ES-I3 (cell line): ENCODE results near the gene LRRC57.
"Not testable (repeated sequence)": the region's sequence is repeated elsewhere in the genome, so short reads cannot be mapped to it uniquely, and the experiment has no call there.

ENCODE experiments used
- H3K36me3 ChIP-seq: 2 replicates; pipeline ENCODE4 v1.6.1; 2013; ENCODE audit warnings: mild to moderate bottlenecking, low read length, control low read depth, moderate library complexity; ENCODE audit not compliant: insufficient read depth
- H3K4me1 ChIP-seq: 2 replicates; pipeline ENCODE4 v1.6.1; 2013; ENCODE audit warnings: mild to moderate bottlenecking, control low read depth, low read length; ENCODE audit not compliant: insufficient read depth
- H3K9ac ChIP-seq: 2 replicates; pipeline ENCODE4 v1.6.1; 2013; ENCODE audit warnings: low read depth, mild to moderate bottlenecking, low read length, moderate library complexity
- H3K9me3 ChIP-seq: 2 replicates; pipeline ENCODE4 v1.6.1; 2013; ENCODE audit warnings: mild to moderate bottlenecking, low read length, moderate library complexity; ENCODE audit not compliant: control insufficient read depth, insufficient read depth

LRRC57 gene

DNA sequence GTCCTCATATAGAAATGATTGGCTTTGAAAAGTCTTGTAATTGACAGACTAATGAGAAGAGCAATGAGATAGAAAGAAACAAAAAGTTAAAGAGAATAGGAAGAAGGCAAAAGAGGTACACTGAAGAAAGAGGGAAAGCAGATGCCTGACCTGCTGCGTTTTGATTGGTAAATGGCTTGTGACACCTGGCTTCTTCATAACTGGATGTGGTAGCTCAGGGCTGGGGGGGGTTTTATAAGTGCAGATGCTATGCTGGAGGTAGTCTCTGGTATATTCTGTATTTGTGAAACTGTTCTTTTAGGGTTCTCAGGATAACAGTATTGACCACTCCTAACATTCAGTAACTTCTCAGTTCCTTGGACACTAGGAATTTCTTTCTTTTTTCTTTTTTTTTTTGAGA, 28.2 kb upstream of the LRRC57 start:
- Histone ChIP-seq H3K9ac (no peak overlapping the region), H3K9me3 (no peaks in the 10 kb centered on the region), H3K4me1 (peaks cover 2% of the 10 kb centered on the region), H3K36me3 (no peaks in the 10 kb centered on the region)

DNA sequence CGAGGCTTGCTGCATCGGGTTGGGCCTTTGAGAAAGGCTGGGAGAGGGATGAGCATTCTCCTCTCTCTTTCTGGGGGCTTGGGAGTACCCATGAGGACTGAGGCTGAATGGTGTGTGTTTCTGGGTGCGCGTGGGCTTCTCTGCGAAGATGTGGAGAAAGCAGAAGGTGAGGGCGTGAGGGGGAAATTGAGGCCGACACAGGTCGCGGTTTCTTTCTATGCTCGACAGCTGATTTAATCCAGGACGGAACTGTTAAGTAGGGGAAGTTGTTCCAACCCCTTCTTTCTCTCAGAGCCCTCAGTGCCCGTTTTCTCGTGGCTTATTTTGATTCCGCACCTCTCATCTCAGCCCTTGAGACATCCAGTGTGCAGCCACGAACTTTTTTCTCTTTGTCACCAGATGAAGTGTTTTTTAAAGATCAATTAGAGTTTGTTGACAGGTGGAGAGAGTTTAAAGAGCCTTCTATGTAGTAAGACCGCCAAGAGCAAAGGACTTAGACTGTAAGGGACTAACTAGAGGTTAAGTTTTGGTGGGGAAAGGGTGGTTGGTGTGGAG, 27.5 kb upstream of the LRRC57 start:
- no peaks in the 10 kb centered on the region; the same call in 1 of the 2 replicates for H3K4me1 ChIP-seq
- H3K9me3 ChIP-seq: no peaks in the 10 kb centered on the region
- peak overlapping the region; percentile 91 for H3K9ac ChIP-seq
- H3K36me3 ChIP-seq: no peaks in the 10 kb centered on the region

DNA sequence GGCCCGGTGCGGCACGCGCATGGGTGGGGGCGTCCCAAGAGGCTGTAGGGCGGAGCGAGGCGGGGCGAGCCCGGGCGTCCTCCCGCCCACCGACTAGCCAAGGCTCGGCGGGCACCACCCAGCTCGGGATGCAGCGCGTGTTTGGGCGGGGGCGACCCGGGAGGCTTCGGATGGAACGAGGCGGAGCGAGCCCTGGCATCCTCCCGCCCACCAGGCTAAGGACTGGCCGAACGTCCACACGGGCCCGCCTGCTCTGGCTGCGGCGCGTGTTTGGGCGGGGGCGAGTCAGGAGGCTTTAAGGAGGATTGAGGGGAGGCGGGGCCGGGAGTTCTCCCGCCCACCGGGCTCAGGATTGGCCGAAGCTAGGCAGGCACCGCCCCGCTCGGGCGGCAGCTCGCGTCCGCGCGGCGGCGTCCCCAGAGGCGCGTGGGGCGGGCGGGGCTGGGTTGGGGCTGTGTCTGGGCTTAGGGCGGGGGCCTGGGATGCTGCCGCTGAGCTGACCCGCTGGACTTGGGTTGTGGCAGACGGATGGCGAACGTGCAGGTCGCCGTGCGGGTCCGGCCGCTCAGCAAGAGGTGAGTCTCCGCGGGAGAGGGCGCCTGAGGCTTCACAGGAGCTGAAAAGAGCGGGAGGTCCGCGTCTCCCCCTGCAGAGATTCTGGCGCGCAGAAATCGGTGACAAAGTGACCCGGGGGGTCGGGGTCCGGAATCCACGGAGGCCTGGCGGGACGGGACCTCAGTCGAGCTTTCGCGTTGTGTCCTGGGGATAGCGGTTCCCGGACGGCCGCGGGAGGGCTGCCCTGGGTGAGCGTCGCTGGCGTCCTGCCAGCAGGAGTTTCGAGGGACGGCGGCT, 26.8 kb upstream of the LRRC57 start, which contains the start of gene STARD9:
STARD9 (plus strand) TSS at position 419 of the 852 bp plus-strand sequence; CDS start at position 529, 110 bp downstream.
- Histone ChIP-seq H3K36me3 (no peaks in the 10 kb centered on the region), H3K9me3 (no peaks in the 10 kb centered on the region), H3K9ac (peak within 1 kb of the TSS; percentile 91), H3K4me1 (no peaks in the 10 kb centered on the region; the same call in 1 of the 2 replicates)

DNA sequence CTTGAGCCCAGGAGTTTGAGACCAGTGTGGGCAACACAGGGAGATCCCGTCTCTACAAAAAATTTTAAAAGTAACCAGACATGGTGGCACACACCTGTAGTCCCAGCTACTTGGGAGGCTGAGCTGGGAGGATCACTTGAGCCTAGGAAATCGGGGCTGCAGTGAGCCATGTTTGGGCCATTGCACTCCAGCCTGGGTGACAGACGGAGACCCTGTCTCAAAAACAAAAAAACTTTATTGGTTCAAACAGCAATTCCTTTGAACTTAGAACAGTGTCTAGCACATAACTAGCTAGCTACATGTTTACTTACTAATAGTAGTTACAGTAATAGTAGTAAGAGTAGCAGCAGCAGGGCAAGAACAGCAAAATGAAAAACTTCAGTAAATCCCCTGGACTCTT, 10.1 kb upstream of the LRRC57 start:
- H3K9ac ChIP-seq: no peak overlapping the region
- peaks cover 17% of the 10 kb centered on the region; the same call in 1 of the 2 replicates for H3K36me3 ChIP-seq
- H3K4me1 ChIP-seq: no peaks in the 10 kb centered on the region
- H3K9me3 ChIP-seq: no peaks in the 10 kb centered on the region

DNA sequence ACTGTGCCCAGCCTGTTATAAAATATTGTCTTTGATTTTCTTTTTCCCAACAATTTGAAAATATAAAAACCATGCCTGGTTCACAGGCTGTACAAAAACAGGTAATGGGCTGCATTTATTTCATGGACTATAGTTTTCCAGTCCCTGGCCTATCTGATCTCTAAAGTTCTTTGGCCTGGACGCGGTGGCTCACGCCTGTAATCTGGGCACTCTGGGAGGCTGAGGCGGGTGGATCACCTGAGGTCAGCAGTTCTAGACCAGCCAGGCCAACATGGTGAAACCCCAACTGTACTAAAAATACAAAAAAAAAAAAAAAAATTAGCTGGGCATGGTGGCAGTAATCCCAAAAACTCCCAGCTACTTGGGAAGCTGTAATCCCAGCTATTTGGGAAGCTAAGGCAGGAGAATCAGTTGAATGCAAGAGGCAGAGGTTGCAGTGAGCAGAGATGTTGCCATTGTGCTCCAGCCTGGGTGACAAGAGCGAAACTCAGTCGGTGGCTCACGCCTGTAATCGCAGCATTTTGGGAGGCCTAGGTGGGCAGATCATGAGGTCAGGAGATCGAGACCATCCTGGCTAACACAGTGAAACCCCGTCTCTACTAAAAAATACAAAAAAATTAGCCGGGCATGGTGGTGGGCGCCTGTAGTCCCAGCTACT, 8.1 kb upstream of the LRRC57 start:
- H3K9ac ChIP-seq, H3K4me1 ChIP-seq, H3K9me3 ChIP-seq: not testable (repeated sequence)
- peaks cover 14% of the 10 kb centered on the region; the same call in 1 of the 2 replicates for H3K36me3 ChIP-seq

DNA sequence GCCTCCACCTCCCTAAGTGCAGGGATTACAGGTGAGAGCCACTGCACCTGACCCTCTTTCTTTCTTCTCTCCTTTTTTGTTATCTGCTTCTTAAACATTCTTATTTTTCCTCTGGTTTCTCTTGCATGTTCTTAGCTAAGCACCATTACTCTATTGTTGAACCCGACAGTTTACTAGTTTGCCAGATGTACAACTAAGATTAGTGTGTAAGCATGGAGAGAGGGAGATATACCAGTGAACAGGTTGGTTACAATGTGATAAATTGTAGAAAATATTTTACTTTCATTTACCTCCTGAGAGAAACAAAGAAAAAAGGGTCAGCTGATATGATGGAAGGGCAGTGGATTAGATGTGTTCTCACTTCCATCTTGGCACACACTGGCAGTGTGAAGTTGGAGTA, 5.0 kb upstream of the LRRC57 start:
- no peaks in the 10 kb centered on the region for H3K9me3 ChIP-seq
- no peaks in the 10 kb centered on the region for H3K4me1 ChIP-seq
- no peak overlapping the region for H3K9ac ChIP-seq
- no peaks in the 10 kb centered on the region for H3K36me3 ChIP-seq

DNA sequence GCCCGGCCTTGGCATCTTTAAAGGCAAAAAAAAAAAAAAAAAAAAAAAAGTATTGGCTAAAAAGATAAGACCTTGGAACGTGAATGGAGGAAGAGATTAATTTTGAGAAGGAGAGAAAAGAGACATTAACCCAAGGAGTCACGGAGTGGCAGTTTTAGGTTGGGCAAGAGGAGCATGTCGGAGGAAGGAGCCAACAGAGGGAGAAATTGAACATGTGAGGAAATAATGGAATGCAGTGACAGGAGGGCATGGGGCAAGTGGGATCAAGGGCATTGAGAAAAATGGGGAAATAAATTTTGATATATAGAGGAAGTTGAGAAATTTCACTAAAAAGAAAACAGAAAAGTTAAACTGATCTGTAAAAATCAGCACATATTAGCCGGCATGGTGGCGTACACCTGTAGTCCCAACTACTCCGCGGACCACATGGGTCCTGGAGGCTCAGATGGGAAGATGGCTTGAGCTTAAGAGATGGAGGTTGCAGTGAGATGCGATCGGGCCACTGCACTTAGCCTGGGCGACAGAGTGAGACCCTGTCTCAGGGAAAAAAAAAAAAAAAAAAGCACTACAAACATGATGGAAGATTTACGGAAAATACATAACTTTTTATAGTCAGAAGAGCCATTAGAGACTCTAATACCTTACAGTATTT, 1.3 kb upstream of the LRRC57 start:
- Histone ChIP-seq H3K9ac (peak overlapping the region; percentile 94; the same call in 1 of the 2 replicates), H3K9me3 (no peaks in the 10 kb centered on the region), H3K36me3 (no peaks in the 10 kb centered on the region; the same call in 1 of the 2 replicates)

DNA sequence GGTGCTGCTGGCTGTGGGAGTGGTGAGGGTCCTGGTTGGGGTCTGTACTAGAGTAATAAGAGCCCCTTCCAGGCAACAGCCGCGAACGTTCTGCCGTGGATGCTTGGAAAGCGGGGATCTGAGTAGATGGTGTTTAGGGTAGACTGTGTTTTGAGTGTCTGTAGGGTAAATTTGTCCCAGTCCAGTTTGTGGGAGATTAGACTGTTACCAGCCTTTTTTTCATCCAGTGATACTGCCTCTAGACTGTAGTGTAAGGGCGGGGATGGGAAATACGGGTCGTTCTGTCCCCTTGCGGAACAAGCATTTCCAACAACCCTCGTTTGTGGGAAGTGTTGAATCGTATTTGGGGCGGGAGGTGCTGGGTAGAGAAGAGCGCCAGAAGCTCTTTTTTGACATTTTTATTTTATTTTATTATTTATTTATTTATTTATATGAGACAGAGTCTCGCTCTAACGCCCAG, 469 bp upstream of the LRRC57 start:
- Histone ChIP-seq H3K4me1 (no peaks in the 10 kb centered on the region), H3K36me3 (no peaks in the 10 kb centered on the region; the same call in 1 of the 2 replicates), H3K9me3 (no peaks in the 10 kb centered on the region), H3K9ac (peak overlapping the region; percentile 94)

More for the DNA sequence above, 1.3 kb upstream of the LRRC57 start:
- H3K4me1 ChIP-seq: no peaks in the 10 kb centered on the region

DNA sequence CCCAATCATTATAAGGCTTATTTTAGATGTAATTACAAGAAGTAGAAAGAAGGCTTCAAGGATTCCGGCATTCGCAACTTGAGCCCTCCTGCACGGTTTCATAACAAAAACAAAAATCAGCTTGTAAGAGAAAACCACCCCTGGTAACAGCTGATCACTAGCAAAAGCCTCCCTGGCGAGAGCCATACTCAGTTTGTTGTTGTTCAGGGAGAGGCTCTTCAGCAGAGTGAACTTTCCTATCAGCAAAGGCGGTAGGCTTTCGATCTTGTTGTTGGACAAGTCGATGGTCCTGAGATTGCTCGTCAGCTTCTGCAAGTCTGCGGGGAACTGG, 710 bp downstream of the LRRC57 start:
- no peaks in the 10 kb centered on the region for H3K9me3 ChIP-seq
- H3K4me1 ChIP-seq: no peaks in the 10 kb centered on the region
- peaks cover 4% of the 10 kb centered on the region; the same call in 1 of the 2 replicates for H3K36me3 ChIP-seq
- H3K9ac ChIP-seq: peak overlapping the region; percentile 94

DNA sequence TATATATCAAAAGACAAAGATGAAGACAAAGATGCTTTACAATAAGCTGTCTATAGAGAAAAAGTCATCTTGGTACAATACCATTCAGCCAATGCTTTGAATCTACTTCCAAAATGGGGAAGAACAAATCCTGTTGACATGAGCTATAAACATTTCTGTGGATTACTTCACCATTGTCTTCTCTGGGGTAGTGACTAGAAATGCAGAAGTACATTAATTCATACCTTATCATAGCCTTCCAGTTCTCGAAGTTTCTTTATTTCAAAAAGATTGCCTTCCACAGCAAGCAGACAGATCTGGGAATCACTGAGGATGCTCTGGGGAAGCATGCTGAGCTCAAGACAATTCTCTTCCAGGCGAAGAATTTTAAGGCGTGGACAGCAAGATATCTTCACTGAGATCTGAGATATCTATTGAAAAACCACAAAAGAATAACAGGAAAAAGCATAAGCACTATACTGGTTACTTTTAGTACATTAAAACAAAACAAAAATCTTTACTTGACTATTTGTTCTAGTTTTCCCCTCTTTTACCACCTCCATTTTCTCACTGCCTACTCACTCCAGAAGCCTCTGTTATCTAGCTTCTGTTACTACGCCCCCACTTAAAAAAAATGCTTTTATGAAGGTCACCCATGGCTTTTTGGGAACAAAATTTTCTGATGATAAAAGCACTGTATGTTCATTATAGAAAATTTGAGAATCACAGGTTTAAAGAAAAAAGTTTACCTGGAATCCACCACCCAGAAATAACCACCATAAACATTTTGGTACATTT, 3.6 kb downstream of the LRRC57 start:
- no peak overlapping the region for H3K9ac ChIP-seq
- H3K36me3 ChIP-seq: peaks cover 4% of the 10 kb centered on the region; the same call in 1 of the 2 replicates
- no peaks in the 10 kb centered on the region for H3K4me1 ChIP-seq
- no peaks in the 10 kb centered on the region for H3K9me3 ChIP-seq

DNA sequence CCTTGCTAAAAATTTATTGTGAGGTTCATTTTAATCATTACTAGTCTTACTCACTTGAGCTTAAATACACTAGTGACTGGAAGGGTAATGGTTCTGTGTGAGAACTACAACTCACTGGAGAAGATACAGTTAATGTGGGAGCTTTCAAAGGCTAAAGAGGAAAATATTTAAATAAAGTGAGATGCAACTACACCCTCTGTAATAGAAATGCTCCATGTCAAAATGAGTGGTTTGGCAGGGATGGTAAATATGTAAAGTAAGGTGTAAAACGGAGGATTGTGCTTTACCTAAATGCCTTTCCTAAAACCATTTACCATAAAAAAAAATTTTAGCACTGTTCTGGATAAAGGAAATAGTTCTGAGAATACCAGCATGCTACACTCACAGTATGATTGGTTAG, 15.3 kb downstream of the LRRC57 start:
- no peak overlapping the region for H3K9ac ChIP-seq
- H3K9me3 ChIP-seq: no peaks in the 10 kb centered on the region
- no peaks in the 10 kb centered on the region for H3K4me1 ChIP-seq
- H3K36me3 ChIP-seq: peaks cover 2% of the 10 kb centered on the region

DNA sequence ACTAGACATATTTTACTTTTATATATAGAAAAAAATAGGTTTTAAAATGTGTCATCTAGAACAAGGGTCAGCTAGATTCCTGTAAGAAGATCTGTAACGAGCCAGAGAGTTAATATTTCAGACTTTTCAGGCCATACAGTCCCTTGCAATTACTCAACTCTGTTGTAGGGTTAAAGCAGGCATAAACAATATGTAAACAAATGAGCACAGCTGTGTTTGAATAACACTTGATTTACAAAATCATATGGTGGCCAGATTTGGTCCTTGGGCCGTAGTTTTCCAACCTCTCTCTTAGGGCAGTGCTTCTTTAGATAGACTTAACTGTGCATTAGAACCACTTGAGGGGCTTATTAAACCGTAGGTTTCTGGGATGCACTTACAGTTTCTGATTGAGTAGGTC, 19.6 kb downstream of the LRRC57 start:
- Histone ChIP-seq H3K4me1 (no peaks in the 10 kb centered on the region), H3K9ac (no peak overlapping the region), H3K36me3 (peaks cover 2% of the 10 kb centered on the region), H3K9me3 (no peaks in the 10 kb centered on the region)

DNA sequence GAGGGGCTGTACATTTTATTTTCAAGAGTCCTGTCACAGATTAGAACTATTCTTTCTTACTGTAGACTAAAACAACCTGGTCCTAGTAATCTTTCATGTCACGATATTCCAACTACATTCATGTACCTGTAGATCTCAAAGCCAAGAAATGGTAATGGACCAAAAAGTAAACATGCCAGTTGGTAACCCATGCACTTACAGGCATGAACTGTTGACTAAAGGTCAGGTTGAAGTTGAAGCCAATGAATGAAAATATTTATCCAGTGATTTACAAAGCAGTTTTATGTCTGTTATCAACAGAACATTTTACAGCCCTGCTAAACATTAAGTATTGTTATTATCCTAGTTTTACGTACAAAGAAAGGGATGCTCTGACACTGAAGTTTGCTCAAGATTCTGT, 25.3 kb downstream of the LRRC57 start:
- Histone ChIP-seq H3K36me3 (peaks cover 3% of the 10 kb centered on the region; the same call in 1 of the 2 replicates), H3K4me1 (no peaks in the 10 kb centered on the region), H3K9me3 (no peaks in the 10 kb centered on the region), H3K9ac (no peak overlapping the region)
